ENCODE measurements around the gene AHNAK2. TPM values are rescaled to one million over a fixed set of nuclear protein-coding genes. Genes with fewer than 3 reads are reported as not detected.
A peak's percentile ranks its signal among the peaks of the same experiment; 100 is the strongest.

The AHNAK2 gene
- polyA plus RNA-seq, 1 donor, result 3.3 TPM

DNA sequence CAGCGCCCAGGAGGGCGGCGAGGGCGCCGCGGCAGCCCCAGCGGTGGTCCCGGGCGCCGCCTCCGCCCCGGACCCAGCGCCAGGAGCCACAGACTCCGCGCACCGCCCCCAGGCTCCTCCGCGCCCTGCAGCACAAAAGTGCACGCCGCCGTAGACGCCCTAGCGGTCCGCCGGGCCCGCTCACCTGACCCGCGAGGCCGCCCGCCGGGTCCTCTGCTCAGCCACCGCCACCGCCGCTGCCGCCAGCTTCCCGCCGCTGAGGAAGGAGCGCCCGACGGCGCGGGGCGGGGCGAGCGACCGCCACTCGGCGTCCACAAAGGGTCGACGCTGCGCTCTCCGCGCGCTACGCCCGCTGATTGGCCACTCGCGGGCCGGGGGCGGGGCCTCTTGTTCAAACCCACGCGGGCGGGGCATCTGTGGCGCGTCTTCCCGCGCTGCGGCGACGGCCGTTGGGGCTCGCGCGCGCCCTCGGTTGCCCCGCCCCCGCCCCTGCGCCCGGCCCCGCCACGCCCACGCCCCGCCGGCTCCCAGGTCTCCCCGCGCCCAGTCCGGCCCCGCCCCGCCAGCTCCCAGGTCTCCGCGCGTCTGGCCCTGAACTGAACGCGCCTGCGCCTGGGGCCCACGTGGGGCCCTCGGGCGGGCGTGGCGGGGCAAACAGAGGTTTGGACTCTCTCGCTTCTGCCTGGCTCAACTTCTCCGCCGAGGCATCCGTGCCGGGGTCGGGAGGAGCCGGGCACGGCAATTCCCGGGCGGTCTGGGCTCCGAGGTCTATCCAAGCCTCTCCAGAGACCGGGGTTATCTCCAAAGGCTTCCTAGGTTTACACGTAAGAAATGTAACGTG, 42.9 kb upstream of the AHNAK2 start, which contains the start of gene CDCA4:
Gene CDCA4 (minus strand): TSS at position 269 of the 841 bp plus-strand sequence. CDS start 9,154 bp downstream, outside the sequence.
- Histone ChIP-seq H3K4me1 (ENCODE audit: control insufficient read depth, insufficient read depth, low read length) (peaks cover 19% of the 10 kb centered on the region), H3K27me3 (ENCODE audit: control insufficient read depth, insufficient read depth, low read length) (no peaks in the 10 kb centered on the region), H3K9me3 (ENCODE audit: control insufficient read depth, low read depth, low read length) (no peaks in the 10 kb centered on the region), H3K27ac (ENCODE audit: low read length) (peak within 1 kb of the TSS; percentile 90), H3K4me3 (ENCODE audit: low read length) (peak within 1 kb of the TSS; percentile 70), H3K36me3 (ENCODE audit: control insufficient read depth, insufficient read depth, low read length) (no peaks in the 10 kb centered on the region)
- DNase-seq, result peak; percentile 97 to 98
- WGBS (ENCODE audit: insufficient coverage, low lambda C conversion rate), result 0% methylated on average over 2 of the region's 115 CpGs

DNA sequence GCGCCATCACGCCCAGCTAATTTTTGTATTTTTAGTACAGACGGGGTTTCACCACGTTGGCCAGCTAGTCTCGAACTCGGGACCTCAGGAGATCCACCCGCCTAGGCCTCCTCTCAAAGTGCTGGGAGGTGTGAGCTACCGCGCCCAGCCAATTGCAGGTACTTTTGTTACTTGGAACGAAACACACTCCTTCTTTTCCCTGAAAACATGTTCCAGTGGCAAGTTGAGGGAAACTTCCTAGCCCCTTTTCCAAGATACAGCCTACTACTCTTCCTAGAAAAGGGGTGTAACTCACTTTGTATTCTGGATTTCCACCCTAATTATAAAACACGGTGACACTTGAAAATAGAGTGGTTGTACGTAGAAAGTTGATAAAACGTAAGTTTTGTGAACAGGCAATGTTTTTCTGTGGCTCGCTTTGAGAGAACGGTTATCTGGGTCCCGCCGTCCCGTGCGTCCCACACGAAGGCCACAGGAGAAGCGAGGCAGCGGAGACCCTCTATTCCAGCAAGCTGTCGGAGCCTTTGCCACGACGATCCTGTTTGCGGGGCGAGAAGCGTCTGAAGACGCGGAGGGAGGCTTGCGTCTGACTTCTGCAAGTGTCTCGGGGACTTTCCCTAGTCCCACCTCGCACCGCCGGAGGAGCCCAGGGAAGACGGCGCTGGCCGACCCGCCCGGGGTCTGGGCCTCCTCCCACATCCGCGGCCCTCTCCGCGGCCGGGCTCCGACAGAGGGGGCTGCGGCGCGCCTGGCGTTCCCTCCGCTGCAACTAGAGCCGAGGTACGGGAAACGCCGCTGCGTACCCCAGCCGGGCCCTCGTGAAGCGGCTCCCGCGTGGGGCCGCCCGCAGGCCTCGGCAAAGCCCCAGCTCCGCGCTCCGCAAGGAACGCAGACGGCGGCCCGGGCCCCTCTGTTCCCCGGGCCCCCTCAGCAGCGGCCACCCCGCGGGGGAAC, 42.0 kb upstream of the AHNAK2 start:
- peak in 1 of 2 donors; percentile 43 for DNase-seq
- no peaks in the 10 kb centered on the region for H3K27me3 ChIP-seq (ENCODE audit: control insufficient read depth, insufficient read depth, low read length)
- peak overlapping the region; percentile 70 for H3K4me3 ChIP-seq (ENCODE audit: low read length)
- H3K36me3 ChIP-seq (ENCODE audit: control insufficient read depth, insufficient read depth, low read length), result no peaks in the 10 kb centered on the region
- H3K9me3 ChIP-seq (ENCODE audit: control insufficient read depth, low read depth, low read length), result no peaks in the 10 kb centered on the region
- H3K27ac ChIP-seq (ENCODE audit: low read length), result peak overlapping the region; percentile 71
- WGBS (ENCODE audit: insufficient coverage, low lambda C conversion rate), result no CpG with 5 or more reads among the region's 75 CpGs
- peaks cover 19% of the 10 kb centered on the region for H3K4me1 ChIP-seq (ENCODE audit: control insufficient read depth, insufficient read depth, low read length)

DNA sequence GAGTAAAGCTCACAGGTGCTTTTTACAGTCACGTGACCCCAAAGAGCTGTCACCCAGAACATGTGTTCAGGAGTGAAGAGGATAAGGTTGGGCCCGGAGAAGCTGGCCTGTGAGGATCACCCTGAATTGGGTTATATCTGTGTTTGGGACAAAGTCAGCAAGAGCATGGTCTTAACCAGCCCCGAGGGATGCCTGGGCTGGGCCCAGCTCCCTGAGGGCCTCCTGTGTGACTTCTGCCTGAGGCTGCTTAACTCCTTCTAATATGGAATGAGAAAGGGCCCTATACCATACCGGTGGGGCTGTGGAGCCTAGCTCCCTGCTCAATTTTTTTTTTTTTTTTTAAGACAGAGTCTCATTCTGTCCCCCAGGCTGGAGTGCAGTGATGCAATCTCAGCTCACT, 40.2 kb upstream of the AHNAK2 start:
- DNase-seq, result no peak

DNA sequence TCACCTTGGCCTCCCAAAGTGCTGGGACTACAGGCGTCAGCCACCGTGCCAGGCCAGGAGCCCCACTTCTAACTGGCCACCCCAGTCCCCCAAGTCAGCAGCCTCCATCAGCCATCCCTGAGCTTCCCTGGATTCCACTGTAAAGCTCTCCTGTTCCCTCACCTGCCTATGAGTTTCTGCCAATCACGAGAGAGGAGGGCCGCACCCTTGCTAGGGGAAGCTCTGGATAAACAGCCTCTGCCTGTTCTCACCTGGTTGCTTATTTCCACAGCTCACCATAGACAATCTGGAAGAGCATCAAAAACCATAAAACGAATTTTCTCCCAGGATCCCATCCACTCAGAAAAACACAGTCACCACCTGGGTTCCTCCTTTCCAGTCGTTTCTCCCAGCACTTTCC, 37.7 kb upstream of the AHNAK2 start:
- DNase-seq, result no peak
- peaks cover 10% of the 10 kb centered on the region for H3K36me3 ChIP-seq (ENCODE audit: control insufficient read depth, insufficient read depth, low read length)
- H3K27me3 ChIP-seq (ENCODE audit: control insufficient read depth, insufficient read depth, low read length), result no peaks in the 10 kb centered on the region
- H3K9me3 ChIP-seq (ENCODE audit: control insufficient read depth, low read depth, low read length), result no peaks in the 10 kb centered on the region
- no peak overlapping the region for H3K27ac ChIP-seq (ENCODE audit: low read length)
- WGBS (ENCODE audit: insufficient coverage, low lambda C conversion rate), result no CpG with 5 or more reads among the region's 6 CpGs
- no peak overlapping the region for H3K4me3 ChIP-seq (ENCODE audit: low read length)
- peaks cover 13% of the 10 kb centered on the region for H3K4me1 ChIP-seq (ENCODE audit: control insufficient read depth, insufficient read depth, low read length)

More for the DNA sequence above, 40.2 kb upstream of the AHNAK2 start:
- no peaks in the 10 kb centered on the region for H3K27me3 ChIP-seq (ENCODE audit: control insufficient read depth, insufficient read depth, low read length)
- WGBS (ENCODE audit: insufficient coverage, low lambda C conversion rate), result no CpG with 5 or more reads among the region's 4 CpGs
- no peaks in the 10 kb centered on the region for H3K36me3 ChIP-seq (ENCODE audit: control insufficient read depth, insufficient read depth, low read length)
- no peak overlapping the region for H3K4me3 ChIP-seq (ENCODE audit: low read length)
- H3K4me1 ChIP-seq (ENCODE audit: control insufficient read depth, insufficient read depth, low read length), result peaks cover 19% of the 10 kb centered on the region
- no peak overlapping the region for H3K27ac ChIP-seq (ENCODE audit: low read length)
- no peaks in the 10 kb centered on the region for H3K9me3 ChIP-seq (ENCODE audit: control insufficient read depth, low read depth, low read length)

DNA sequence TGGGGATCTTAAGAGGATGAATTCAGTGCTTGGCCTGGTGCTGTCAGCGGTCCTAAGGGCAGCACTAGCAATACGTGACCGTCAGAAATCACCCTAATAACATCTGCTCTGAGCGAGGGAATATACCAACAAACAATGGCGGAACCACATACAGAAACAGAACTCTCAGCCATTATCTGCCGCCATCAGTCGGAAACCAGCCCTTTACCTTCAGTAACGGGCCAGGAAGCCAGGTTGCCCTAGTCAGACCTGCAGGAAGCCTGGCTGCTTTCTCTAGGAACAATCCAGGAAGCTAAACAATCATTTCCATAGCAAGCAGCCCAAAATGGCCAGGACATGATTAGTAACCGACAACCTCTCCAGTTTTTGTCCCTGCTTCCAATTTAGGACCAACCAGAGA, 37.1 kb upstream of the AHNAK2 start:
- Histone ChIP-seq H3K27me3 (ENCODE audit: control insufficient read depth, insufficient read depth, low read length) (no peaks in the 10 kb centered on the region), H3K4me1 (ENCODE audit: control insufficient read depth, insufficient read depth, low read length) (peaks cover 13% of the 10 kb centered on the region), H3K27ac (ENCODE audit: low read length) (no peak overlapping the region), H3K9me3 (ENCODE audit: control insufficient read depth, low read depth, low read length) (no peaks in the 10 kb centered on the region), H3K36me3 (ENCODE audit: control insufficient read depth, insufficient read depth, low read length) (peaks cover 14% of the 10 kb centered on the region), H3K4me3 (ENCODE audit: low read length) (no peak overlapping the region)
- no CpG with 5 or more reads among the region's 9 CpGs for WGBS (ENCODE audit: insufficient coverage, low lambda C conversion rate)
- DNase-seq, result no peak

DNA sequence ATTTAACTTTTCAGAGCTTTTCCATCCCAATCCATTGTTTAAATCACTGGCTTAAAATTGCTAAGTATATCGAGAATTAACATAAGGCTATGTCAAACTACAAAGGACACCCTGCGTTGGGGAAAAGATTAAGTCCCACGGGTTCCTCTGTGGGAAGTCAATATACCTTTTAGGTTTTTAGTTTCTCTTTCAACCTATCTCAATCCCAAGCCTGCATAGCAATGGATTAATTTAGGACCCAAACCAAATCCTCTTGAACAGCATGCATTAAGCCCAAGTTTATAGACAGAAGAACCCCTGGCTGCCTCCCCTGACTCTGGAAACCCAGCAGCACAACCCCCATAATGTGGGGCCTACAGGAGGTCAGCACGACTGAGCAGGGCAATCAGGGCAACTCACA, 36.5 kb upstream of the AHNAK2 start:
- H3K27me3 ChIP-seq (ENCODE audit: control insufficient read depth, insufficient read depth, low read length), result no peaks in the 10 kb centered on the region
- H3K4me3 ChIP-seq (ENCODE audit: low read length), result no peak overlapping the region
- no peak for DNase-seq
- H3K9me3 ChIP-seq (ENCODE audit: control insufficient read depth, low read depth, low read length), result no peaks in the 10 kb centered on the region
- 100% methylated on average over 1 of the region's 4 CpGs for WGBS (ENCODE audit: insufficient coverage, low lambda C conversion rate)
- peaks cover 7% of the 10 kb centered on the region for H3K4me1 ChIP-seq (ENCODE audit: control insufficient read depth, insufficient read depth, low read length)
- no peak overlapping the region for H3K27ac ChIP-seq (ENCODE audit: low read length)
- H3K36me3 ChIP-seq (ENCODE audit: control insufficient read depth, insufficient read depth, low read length), result peaks cover 20% of the 10 kb centered on the region

DNA sequence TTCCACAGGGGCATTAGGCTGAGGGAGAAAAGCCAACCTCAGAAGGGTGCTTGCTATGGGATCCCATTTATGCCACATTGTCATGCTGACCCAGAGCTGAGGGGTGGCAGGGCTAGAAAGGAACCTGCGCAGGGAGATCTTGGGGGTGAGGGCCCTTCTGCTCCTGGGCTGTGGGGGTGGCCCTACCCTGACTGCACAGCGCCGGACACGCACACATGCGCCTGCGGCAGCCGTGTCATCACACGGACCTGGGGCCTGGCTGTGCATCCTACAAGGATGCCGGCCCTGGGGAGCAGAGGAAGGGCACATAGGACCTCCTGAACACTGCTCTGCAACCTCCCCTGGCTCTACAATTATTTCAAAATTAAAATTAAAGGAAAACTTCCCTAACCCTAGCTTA, 35.9 kb upstream of the AHNAK2 start:
- no peak overlapping the region for H3K4me3 ChIP-seq (ENCODE audit: low read length)
- no peaks in the 10 kb centered on the region for H3K9me3 ChIP-seq (ENCODE audit: control insufficient read depth, low read depth, low read length)
- H3K27ac ChIP-seq (ENCODE audit: low read length), result no peak overlapping the region
- H3K36me3 ChIP-seq (ENCODE audit: control insufficient read depth, insufficient read depth, low read length), result peaks cover 24% of the 10 kb centered on the region
- H3K27me3 ChIP-seq (ENCODE audit: control insufficient read depth, insufficient read depth, low read length), result no peaks in the 10 kb centered on the region
- no peak for DNase-seq
- H3K4me1 ChIP-seq (ENCODE audit: control insufficient read depth, insufficient read depth, low read length), result peaks cover 1% of the 10 kb centered on the region
- no CpG with 5 or more reads among the region's 9 CpGs for WGBS (ENCODE audit: insufficient coverage, low lambda C conversion rate)

DNA sequence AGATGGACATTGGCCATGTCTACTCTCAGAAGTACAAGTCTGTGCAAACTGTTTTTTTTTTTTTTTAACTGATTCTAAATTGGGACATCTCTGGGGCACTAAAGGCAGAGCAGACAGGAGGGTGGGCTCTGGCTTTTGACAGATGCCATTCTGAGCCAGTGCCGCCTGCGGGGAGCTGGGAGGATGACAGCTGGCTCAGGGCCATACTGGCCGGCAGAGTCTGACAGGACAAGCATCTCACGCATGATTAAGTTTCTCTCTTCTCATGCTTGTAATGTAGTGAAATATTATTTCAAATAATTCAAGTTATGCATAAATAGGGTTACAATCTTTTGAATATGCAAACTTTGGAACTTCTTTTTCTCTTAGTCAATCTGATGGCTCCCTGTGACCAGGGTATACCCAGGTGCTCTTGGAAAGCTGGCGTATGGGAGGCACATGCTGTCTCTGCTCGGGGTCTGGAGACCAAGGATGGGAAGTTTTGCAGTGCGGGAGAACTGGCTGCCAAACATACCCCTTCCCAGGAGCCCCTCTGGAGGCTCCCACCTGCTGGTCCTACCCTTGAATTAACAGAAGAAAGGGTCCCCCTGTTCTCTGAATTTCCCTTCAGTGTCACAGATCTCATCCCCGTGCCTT, 35.1 kb upstream of the AHNAK2 start:
- Histone ChIP-seq H3K36me3 (ENCODE audit: control insufficient read depth, insufficient read depth, low read length) (peaks cover 25% of the 10 kb centered on the region), H3K27ac (ENCODE audit: low read length) (no peak overlapping the region), H3K4me1 (ENCODE audit: control insufficient read depth, insufficient read depth, low read length) (no peaks in the 10 kb centered on the region), H3K9me3 (ENCODE audit: control insufficient read depth, low read depth, low read length) (no peaks in the 10 kb centered on the region), H3K4me3 (ENCODE audit: low read length) (no peak overlapping the region), H3K27me3 (ENCODE audit: control insufficient read depth, insufficient read depth, low read length) (no peaks in the 10 kb centered on the region)
- no CpG with 5 or more reads among the region's 8 CpGs for WGBS (ENCODE audit: insufficient coverage, low lambda C conversion rate)
- DNase-seq, result no peak

DNA sequence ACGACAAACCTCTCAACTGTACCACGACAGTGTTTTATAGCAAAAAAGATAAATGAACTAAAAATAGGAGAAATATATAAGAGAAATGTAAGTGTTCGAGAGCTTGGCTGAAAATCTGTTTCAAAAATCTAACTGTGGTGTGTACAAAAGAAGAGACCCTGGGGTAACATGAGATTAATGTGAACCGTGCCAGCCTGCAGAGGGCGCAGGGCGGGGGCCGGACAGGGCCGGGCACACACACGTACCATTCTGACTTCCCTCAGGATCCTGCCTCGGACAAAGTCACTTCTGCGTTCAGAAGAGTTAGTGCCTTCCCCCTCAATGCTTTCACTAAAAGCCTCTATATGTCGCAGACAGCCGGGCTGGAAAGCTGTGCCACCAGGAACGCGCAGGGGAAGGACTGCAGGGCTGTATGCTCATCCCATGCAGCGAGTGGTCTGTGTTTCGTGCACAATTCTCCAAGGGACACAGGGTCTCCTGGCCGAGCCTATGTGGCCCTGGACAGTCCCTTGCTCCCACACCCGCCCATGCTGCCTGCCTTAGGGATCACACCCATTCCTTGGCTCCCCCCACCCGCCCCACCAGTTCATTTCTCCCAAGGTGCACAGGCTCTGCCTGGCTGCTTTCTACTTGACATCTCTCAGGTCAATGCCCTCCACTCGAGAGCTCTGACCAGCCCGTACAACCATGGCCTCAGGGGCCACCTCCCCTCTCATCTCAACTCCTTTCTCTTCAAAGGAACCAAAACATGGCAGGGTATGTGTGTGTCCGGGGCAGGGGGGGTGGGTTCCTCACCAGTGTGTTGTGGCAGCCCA, 34.2 kb upstream of the AHNAK2 start:
- Histone ChIP-seq H3K4me1 (ENCODE audit: control insufficient read depth, insufficient read depth, low read length) (no peaks in the 10 kb centered on the region), H3K4me3 (ENCODE audit: low read length) (no peak overlapping the region), H3K27ac (ENCODE audit: low read length) (no peak overlapping the region), H3K27me3 (ENCODE audit: control insufficient read depth, insufficient read depth, low read length) (no peaks in the 10 kb centered on the region), H3K36me3 (ENCODE audit: control insufficient read depth, insufficient read depth, low read length) (peaks cover 34% of the 10 kb centered on the region), H3K9me3 (ENCODE audit: control insufficient read depth, low read depth, low read length) (no peaks in the 10 kb centered on the region)
- no peak for DNase-seq
- 79% methylated on average over 3 of the region's 23 CpGs for WGBS (ENCODE audit: insufficient coverage, low lambda C conversion rate)
